ENCODE data around the gene RAB1A.

RAB1A gene

DNA sequence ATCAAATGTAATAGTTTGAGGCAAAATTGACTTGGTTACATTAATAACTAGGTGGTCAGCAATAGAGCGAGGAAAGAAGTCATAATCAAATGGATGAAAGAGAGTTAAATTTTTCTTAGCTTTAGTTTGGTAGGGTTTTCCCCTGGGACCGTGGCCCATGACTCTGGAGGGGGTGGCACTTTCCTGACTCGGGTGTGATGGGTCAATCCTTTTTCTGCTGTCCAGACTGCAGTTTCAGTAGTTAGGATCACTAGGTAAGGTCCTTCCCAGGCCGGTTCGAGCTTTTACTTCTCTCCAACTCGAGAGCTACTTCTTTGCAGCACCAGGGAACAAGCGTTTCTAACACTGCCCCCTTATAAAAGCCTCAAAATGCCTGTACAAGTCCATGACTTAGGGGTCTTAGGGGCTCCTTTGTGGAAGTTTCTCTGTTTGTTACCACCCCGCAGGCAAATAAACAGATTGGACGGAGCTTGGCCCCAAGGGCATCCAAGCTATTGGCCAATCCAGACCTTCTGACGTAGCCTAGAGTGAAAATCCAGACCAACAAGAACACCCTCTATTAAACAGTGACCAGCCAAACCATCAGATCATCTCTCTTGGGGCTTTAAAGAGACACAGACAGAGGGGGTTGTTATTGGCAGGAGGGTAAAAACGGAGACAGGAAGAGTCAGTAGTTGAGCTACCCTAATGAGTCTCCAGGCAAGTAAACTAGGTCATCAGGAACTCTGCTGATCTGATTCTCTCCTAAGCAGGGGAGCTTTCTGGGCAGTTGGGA lies 83.1 kb downstream of the RAB1A start:
- H3K27me3 ChIP-seq (replicated peaks; ENCODE audit: insufficient read depth, low read length) = no peaks in the 10 kb centered on the region
- H3K9me2 ChIP-seq (replicated peaks; ENCODE audit: insufficient read depth, low read length) = no peaks in the 10 kb centered on the region
- no peaks in the 10 kb centered on the region for H3K9me3 ChIP-seq (replicated peaks; ENCODE audit: insufficient read depth, low read length)
- H3K36me3 ChIP-seq (replicated peaks; ENCODE audit: insufficient read depth, low read length) = peaks cover 6% of the 10 kb centered on the region; the same call in 1 of the 2 replicates
- no peak for DNase-seq
- H3K27ac ChIP-seq (ENCODE audit: low read length) = no peak overlapping the region
- no peak overlapping the region for H3K4me2 ChIP-seq (ENCODE audit: low read depth, low read length)
- peaks cover under 1% of the 10 kb centered on the region; the same call in 1 of the 2 replicates for H3K79me2 ChIP-seq (ENCODE audit: low read length)
- no peaks in the 10 kb centered on the region for H4K20me1 ChIP-seq (ENCODE audit: insufficient read depth, low read length)
- TF ChIP-seq, protein P1, sequence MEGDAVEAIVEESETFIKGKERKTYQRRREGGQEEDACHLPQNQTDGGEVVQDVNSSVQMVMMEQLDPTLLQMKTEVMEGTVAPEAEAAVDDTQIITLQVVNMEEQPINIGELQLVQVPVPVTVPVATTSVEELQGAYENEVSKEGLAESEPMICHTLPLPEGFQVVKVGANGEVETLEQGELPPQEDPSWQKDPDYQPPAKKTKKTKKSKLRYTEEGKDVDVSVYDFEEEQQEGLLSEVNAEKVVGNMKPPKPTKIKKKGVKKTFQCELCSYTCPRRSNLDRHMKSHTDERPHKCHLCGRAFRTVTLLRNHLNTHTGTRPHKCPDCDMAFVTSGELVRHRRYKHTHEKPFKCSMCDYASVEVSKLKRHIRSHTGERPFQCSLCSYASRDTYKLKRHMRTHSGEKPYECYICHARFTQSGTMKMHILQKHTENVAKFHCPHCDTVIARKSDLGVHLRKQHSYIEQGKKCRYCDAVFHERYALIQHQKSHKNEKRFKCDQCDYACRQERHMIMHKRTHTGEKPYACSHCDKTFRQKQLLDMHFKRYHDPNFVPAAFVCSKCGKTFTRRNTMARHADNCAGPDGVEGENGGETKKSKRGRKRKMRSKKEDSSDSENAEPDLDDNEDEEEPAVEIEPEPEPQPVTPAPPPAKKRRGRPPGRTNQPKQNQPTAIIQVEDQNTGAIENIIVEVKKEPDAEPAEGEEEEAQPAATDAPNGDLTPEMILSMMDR (IDR thresholded peaks at IDR 0.05; ENCODE audit: low read length) = no peak
- TF ChIP-seq EZH2 (optimal IDR thresholded peaks at IDR 0.05; ENCODE audit: low read depth, low read length) = no peak
- TF ChIP-seq EZH2phosphoT487 (IDR thresholded peaks at IDR 0.05; ENCODE audit: low read length) = no peak
- no peak overlapping the region for H2AFZ ChIP-seq (ENCODE audit: low read length)
- peaks cover 7% of the 10 kb centered on the region for H3K4me1 ChIP-seq (ENCODE audit: low read length)
- H3F3A ChIP-seq (ENCODE audit: insufficient read depth, low read length) = no peaks in the 10 kb centered on the region
- no peak overlapping the region for H3K4me3 ChIP-seq (ENCODE audit: low read length)
- H3K9ac ChIP-seq (ENCODE audit: low read length) = no peak overlapping the region

DNA sequence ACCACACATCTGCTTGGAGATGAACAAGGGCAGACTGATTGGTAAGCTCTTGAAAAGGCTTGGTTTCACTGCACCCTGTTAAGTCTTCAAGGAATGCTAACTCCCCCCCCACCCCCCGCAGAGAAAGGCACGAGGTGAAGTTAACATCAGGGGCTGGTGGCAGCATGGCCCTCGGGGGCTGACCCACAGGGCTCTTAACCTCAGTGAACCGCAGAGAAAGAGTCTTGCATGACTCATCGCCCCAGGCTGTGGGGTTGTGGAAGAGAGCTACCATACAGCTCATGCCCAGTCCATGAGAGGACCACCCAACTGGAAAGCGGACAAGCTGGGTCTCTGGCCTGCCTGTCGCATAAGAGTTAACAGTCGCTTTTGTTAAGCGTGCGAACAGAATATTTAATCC lies 84.3 kb downstream of the RAB1A start:
- H3K9ac ChIP-seq (ENCODE audit: low read length) = no peak overlapping the region
- H3K79me2 ChIP-seq (ENCODE audit: low read length) = no peaks in the 10 kb centered on the region
- no peak overlapping the region for H3K4me2 ChIP-seq (ENCODE audit: low read depth, low read length)
- H2AFZ ChIP-seq (ENCODE audit: low read length) = no peak overlapping the region
- 0 out of 2 replicates have a peak, but pooled peaks cover 3% of the 10 kb centered on the region for H3K4me1 ChIP-seq (ENCODE audit: low read length)
- no peak for TF ChIP-seq EZH2 (optimal IDR thresholded peaks at IDR 0.05; ENCODE audit: low read depth, low read length)
- H4K20me1 ChIP-seq (ENCODE audit: insufficient read depth, low read length) = no peaks in the 10 kb centered on the region
- no peaks in the 10 kb centered on the region for H3K9me3 ChIP-seq (replicated peaks; ENCODE audit: insufficient read depth, low read length)
- no peak for DNase-seq
- no peak overlapping the region for H3K4me3 ChIP-seq (ENCODE audit: low read length)
- H3K36me3 ChIP-seq (replicated peaks; ENCODE audit: insufficient read depth, low read length) = peaks cover 6% of the 10 kb centered on the region; the same call in 1 of the 2 replicates
- no peaks in the 10 kb centered on the region for H3F3A ChIP-seq (ENCODE audit: insufficient read depth, low read length)
- no peaks in the 10 kb centered on the region for H3K9me2 ChIP-seq (replicated peaks; ENCODE audit: insufficient read depth, low read length)
- H3K27me3 ChIP-seq (replicated peaks; ENCODE audit: insufficient read depth, low read length) = no peaks in the 10 kb centered on the region
- no peak overlapping the region for H3K27ac ChIP-seq (ENCODE audit: low read length)

DNA sequence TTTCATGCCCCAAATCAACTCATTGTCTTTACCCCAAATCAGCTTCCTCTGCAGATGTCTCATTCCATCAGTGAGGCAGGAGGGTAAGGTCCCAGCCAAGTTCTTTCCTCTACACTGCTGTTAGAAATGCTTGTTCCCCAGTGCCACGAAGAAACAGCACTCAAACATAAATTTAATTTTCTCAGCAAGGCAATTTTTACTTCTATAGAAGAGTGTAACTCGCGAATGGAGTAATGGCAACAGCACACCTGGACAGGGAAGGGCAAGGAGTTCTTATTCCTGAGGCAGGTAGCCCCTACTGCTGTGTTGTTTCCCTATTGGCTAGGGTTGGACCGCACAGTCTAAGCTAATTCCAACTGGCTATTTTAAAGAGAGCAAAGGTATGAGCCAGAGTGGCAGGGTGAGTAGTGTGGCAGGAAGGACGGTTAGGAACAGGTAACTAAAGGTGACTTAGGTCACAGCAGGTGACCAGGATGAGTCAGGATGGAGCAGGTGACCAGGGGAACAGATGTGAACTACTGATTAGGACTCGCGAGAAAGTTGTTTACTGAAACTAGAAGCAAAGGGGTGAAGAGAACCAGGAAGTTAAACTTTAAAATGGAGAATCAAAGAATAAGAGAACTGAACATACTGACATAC lies 85.7 kb downstream of the RAB1A start:
- no peak overlapping the region for H2AFZ ChIP-seq (ENCODE audit: low read length)
- H3K4me1 ChIP-seq (ENCODE audit: low read length) = peaks cover 9% of the 10 kb centered on the region
- H3K36me3 ChIP-seq (replicated peaks; ENCODE audit: insufficient read depth, low read length) = peaks cover 6% of the 10 kb centered on the region; the same call in 1 of the 2 replicates
- 0 out of 2 replicates have a peak, but pooled peaks cover 10% of the 10 kb centered on the region for H3K79me2 ChIP-seq (ENCODE audit: low read length)
- no peak overlapping the region for H3K4me3 ChIP-seq (ENCODE audit: low read length)
- H3F3A ChIP-seq (ENCODE audit: insufficient read depth, low read length) = no peaks in the 10 kb centered on the region
- no peak overlapping the region for H3K4me2 ChIP-seq (ENCODE audit: low read depth, low read length)
- H3K9me3 ChIP-seq (replicated peaks; ENCODE audit: insufficient read depth, low read length) = no peaks in the 10 kb centered on the region
- H3K9ac ChIP-seq (ENCODE audit: low read length) = no peak overlapping the region
- H3K27me3 ChIP-seq (replicated peaks; ENCODE audit: insufficient read depth, low read length) = no peaks in the 10 kb centered on the region
- DNase-seq = no peak
- no peaks in the 10 kb centered on the region for H4K20me1 ChIP-seq (ENCODE audit: insufficient read depth, low read length)
- H3K9me2 ChIP-seq (replicated peaks; ENCODE audit: insufficient read depth, low read length) = no peaks in the 10 kb centered on the region
- H3K27ac ChIP-seq (ENCODE audit: low read length) = no peak overlapping the region
- TF ChIP-seq, protein P1 (IDR thresholded peaks at IDR 0.05; ENCODE audit: low read length) = no peak
- no peak for TF ChIP-seq EZH2phosphoT487 (IDR thresholded peaks at IDR 0.05; ENCODE audit: low read length)
- no peak for TF ChIP-seq EZH2 (optimal IDR thresholded peaks at IDR 0.05; ENCODE audit: low read depth, low read length)

All from MM.1S (cell line).